Thoracic aorta (tissue), 2 donors: Measurements from ENCODE around the gene EMC7. TPM values are rescaled to one million over a fixed set of nuclear protein-coding genes. Genes with fewer than 3 reads are reported as not detected.

Experiments used
- ATAC-seq: fragments of 150-250 bp; one replicate; pipeline ENCODE4 v1.8.0; 2017; ENCODE audit warnings: low read depth; ENCODE audit not compliant: insufficient number of reproducible peaks, low FRiP score
- DNase-seq: peaks from one replicate; pipeline ENCODE4 v3.0.0-alpha.2; 2020; ENCODE audit warnings: low spot score
- H3K27ac ChIP-seq, 2 donors: fragments of 200-600 bp; sonication (generic); 1 replicate in 1 of 2; 2 replicates in 1 of 2; pipeline ENCODE4 v1.5.1; 2016; ENCODE audit warnings: mild to moderate bottlenecking in 2 of 2, moderate library complexity in 2 of 2
- H3K27me3 ChIP-seq: fragments of 200-600 bp; sonication (generic); replicated peaks from 2 replicates; pipeline ENCODE4 v1.6.0; 2016; ENCODE audit warnings: mild to moderate bottlenecking; ENCODE audit not compliant: insufficient read depth
- H3K36me3 ChIP-seq: fragments of 200-600 bp; sonication (generic); one replicate; pipeline ENCODE4 v1.5.1; 2016
- H3K4me1 ChIP-seq, 2 donors: fragments of 200-600 bp; sonication (generic); 1 replicate in 1 of 2; 2 replicates in 1 of 2; pipeline versions ENCODE4 v1.5.1 to v1.6.0; 2016; ENCODE audit warnings: low read depth in 2 of 2, mild to moderate bottlenecking in 1 of 2; ENCODE audit not compliant: control insufficient read depth in 1 of 2
- H3K4me3 ChIP-seq: fragments of 200-600 bp; sonication (generic); 2 replicates; pipeline ENCODE4 v1.5.1; 2016; ENCODE audit warnings: mild to moderate bottlenecking
- H3K9me3 ChIP-seq: fragments of 200-600 bp; sonication (generic); 2 replicates; pipeline ENCODE4 v1.5.1; 2016
- total RNA-seq, 2 donors: library from RNA; depleted of rRNA; stranded (reverse); fragments of >200 nt; gene quantifications; one replicate each; pipeline versions ENCODE4 v1.1.0 to v1.2.3, GENCODE V29; 2016
- TF ChIP-seq, protein P1 (sequence below): fragments of 200-600 bp; sonication (generic); IDR thresholded peaks from one replicate; pipeline ENCODE4 v1.5.1; 2019; ENCODE audit warnings: antibody characterized with exemption

Gene EMC7
- total RNA-seq, 2 donors from 2014 or later: 38.0 to 49.0 TPM

GRCh38 chr15:34085746-34086145, 15.9 kb downstream of the EMC7 start:
- TF ChIP-seq, protein P1, sequence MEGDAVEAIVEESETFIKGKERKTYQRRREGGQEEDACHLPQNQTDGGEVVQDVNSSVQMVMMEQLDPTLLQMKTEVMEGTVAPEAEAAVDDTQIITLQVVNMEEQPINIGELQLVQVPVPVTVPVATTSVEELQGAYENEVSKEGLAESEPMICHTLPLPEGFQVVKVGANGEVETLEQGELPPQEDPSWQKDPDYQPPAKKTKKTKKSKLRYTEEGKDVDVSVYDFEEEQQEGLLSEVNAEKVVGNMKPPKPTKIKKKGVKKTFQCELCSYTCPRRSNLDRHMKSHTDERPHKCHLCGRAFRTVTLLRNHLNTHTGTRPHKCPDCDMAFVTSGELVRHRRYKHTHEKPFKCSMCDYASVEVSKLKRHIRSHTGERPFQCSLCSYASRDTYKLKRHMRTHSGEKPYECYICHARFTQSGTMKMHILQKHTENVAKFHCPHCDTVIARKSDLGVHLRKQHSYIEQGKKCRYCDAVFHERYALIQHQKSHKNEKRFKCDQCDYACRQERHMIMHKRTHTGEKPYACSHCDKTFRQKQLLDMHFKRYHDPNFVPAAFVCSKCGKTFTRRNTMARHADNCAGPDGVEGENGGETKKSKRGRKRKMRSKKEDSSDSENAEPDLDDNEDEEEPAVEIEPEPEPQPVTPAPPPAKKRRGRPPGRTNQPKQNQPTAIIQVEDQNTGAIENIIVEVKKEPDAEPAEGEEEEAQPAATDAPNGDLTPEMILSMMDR: no peak
- Histone ChIP-seq H3K4me3 (no peak overlapping the region), H3K4me1 (no peaks in the 10 kb centered on the region), H3K9me3 (no peaks in the 10 kb centered on the region), H3K27me3 (no peaks in the 10 kb centered on the region), H3K36me3 (peaks cover 13% of the 10 kb centered on the region), H3K27ac (no peak overlapping the region)
- ATAC-seq: no peak
- no peak for DNase-seq

DNA sequence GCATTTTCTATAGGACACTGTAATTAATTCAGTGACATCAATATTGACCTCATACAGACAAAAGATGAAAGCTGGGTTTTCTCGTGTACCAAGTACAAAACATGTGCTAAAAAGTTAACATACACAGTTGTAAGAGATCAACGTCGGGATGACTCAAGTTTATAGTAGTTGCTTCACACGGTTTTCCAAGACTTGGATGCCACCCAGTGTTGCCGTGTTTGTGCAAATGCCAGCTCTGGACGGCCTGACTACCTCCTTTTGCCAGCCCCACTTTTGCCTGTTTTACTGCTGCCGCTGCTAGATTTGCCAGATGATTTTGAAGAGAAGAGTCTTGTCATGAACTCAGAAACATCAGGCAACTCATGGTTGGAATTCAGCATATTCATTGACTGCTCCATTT, 17.6 kb downstream of the EMC7 start:
- H3K27ac ChIP-seq: peak overlapping the region in 1 of 2 donors; percentile 27
- H3K36me3 ChIP-seq: peaks cover 13% of the 10 kb centered on the region
- no peak for DNase-seq

GRCh38 chr15:34079904-34080303, 21.8 kb downstream of the EMC7 start:
- Histone ChIP-seq H3K27ac (no peak overlapping the region), H3K36me3 (peaks cover 6% of the 10 kb centered on the region), H3K9me3 (no peaks in the 10 kb centered on the region), H3K4me3 (no peak overlapping the region), H3K4me1 (no peaks in the 10 kb centered on the region), H3K27me3 (no peaks in the 10 kb centered on the region)
- no peak for DNase-seq
- no peak for ATAC-seq
- TF ChIP-seq, protein P1: no peak

More for the DNA sequence above, 17.6 kb downstream of the EMC7 start:
- no peaks in the 10 kb centered on the region for H3K4me1 ChIP-seq
- no peak overlapping the region for H3K4me3 ChIP-seq
- H3K9me3 ChIP-seq: no peaks in the 10 kb centered on the region
- TF ChIP-seq, protein P1: no peak
- ATAC-seq: no peak
- H3K27me3 ChIP-seq: no peaks in the 10 kb centered on the region

GRCh38 chr15:34078900-34079299, 22.8 kb downstream of the EMC7 start:
- Histone ChIP-seq H3K36me3 (peaks cover 6% of the 10 kb centered on the region), H3K4me3 (no peak overlapping the region), H3K4me1 (no peaks in the 10 kb centered on the region), H3K27ac (no peak overlapping the region), H3K9me3 (no peaks in the 10 kb centered on the region), H3K27me3 (no peaks in the 10 kb centered on the region)
- ATAC-seq (no peak), DNase-seq (no peak)
- TF ChIP-seq, protein P1: no peak

- DNase-seq: no peak
- no peaks in the 10 kb centered on the region for H3K4me1 ChIP-seq
- H3K36me3 ChIP-seq: no peaks in the 10 kb centered on the region
- no peaks in the 10 kb centered on the region for H3K27me3 ChIP-seq
- TF ChIP-seq, protein P1: no peak
- H3K4me3 ChIP-seq: no peak overlapping the region
- no peak for ATAC-seq
- no peak overlapping the region for H3K27ac ChIP-seq
- no peaks in the 10 kb centered on the region for H3K9me3 ChIP-seq
Measured at GRCh38 chr15:34076785-34077184, 24.9 kb downstream of the EMC7 start.
